Loucy (cell line): Measurements from ENCODE around the gene DPT.

Experiments
- H2AFZ ChIP-seq: fragments of 200-600 bp; sonication (generic); 2 replicates; pipeline ENCODE4 v1.6.0; 2016; ENCODE audit warnings: antibody characterized with exemption, mild to moderate bottlenecking, low read length, moderate library complexity
- H3F3A ChIP-seq: fragments of 200-600 bp; 2 replicates; pipeline ENCODE4 v1.6.0; 2016; ENCODE audit warnings: antibody characterized with exemption, low read depth, mild to moderate bottlenecking
- H3K27me3 ChIP-seq: fragments of 200-600 bp; sonication (generic); 2 replicates; pipeline ENCODE4 v1.6.1; 2014; ENCODE audit warnings: low read length, mild to moderate bottlenecking; ENCODE audit not compliant: insufficient read depth, poor library complexity, severe bottlenecking
- H3K36me3 ChIP-seq: fragments of 200-600 bp; sonication (generic); 2 replicates; pipeline ENCODE4 v1.6.1; 2016; ENCODE audit warnings: low read length; ENCODE audit not compliant: insufficient read depth
- H3K4me1 ChIP-seq: fragments of 200-600 bp; sonication (generic); 2 replicates; pipeline ENCODE4 v1.5.1; 2014; ENCODE audit warnings: low read length, mild to moderate bottlenecking; ENCODE audit not compliant: insufficient read depth, poor library complexity, severe bottlenecking
- H3K4me2 ChIP-seq: fragments of 200-600 bp; sonication (generic); 2 replicates; pipeline ENCODE4 v1.6.0; 2014; ENCODE audit warnings: antibody characterized with exemption, low read length, low read depth, mild to moderate bottlenecking; ENCODE audit not compliant: poor library complexity, severe bottlenecking
- H3K4me3 ChIP-seq: fragments of 200-600 bp; sonication (generic); 2 replicates; pipeline ENCODE4 v1.5.1; 2014; ENCODE audit warnings: low read length, mild to moderate bottlenecking, mixed read lengths; ENCODE audit not compliant: poor library complexity, severe bottlenecking
- H3K79me2 ChIP-seq: fragments of 200-600 bp; sonication (generic); 2 replicates; pipeline ENCODE4 v1.6.1; 2014; ENCODE audit warnings: low read length; ENCODE audit not compliant: insufficient read depth
- H3K9ac ChIP-seq: fragments of 200-600 bp; sonication (generic); 2 replicates; pipeline ENCODE4 v1.6.0; 2014; ENCODE audit warnings: mild to moderate bottlenecking, low read depth, low read length, moderate library complexity; ENCODE audit not compliant: poor library complexity, severe bottlenecking
- H3K9me2 ChIP-seq: fragments of 200-600 bp; sonication (generic); replicated peaks from 2 replicates; pipeline ENCODE4 v1.6.1; 2016; ENCODE audit warnings: low read depth, low read length, mixed read lengths
- H3K9me3 ChIP-seq: fragments of 200-600 bp; sonication (generic); 2 replicates; pipeline ENCODE4 v1.6.1; 2014; ENCODE audit warnings: mild to moderate bottlenecking, antibody characterized with exemption, low read length, low read depth; ENCODE audit not compliant: insufficient read depth
- H4K20me1 ChIP-seq: fragments of 200-600 bp; sonication (generic); 2 replicates; pipeline ENCODE4 v1.6.0; 2014; ENCODE audit warnings: antibody characterized with exemption, low read length, mild to moderate bottlenecking; ENCODE audit not compliant: insufficient read depth, poor library complexity, severe bottlenecking
- EZH2phosphoT487 ChIP-seq: fragments of 200-600 bp; IDR thresholded peaks from 2 replicates; pipeline ENCODE4 v1.6.1; 2018; ENCODE audit warnings: antibody characterized with exemption, mild to moderate bottlenecking, moderate library complexity, borderline replicate concordance
- TF ChIP-seq, protein P1 (sequence below): fragments of 200-600 bp; sonication (generic); conservative IDR thresholded peaks from 2 replicates; pipeline ENCODE4 v1.5.1; 2014; ENCODE audit warnings: mild to moderate bottlenecking, antibody characterized with exemption, low read length

DPT gene

DNA sequence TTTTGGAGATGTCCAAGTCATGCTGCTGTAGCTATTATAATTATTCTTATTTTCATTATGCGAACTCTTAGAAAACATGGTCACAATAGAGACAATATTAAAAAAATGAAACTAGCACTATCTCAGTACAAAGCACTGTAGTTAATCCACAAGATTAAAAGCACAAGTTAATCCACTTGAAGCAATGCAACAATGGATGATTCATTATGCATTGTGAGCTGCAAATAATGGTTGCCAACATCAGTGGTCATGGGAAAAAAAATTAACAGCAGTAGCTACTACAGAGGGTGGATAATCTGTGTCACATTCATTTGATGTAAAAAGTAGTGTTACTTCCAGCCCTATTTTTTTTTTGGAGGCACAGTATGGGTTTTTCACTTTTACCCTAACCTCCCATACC lies 56.7 kb downstream of the DPT start:
- no peak for TF ChIP-seq EZH2phosphoT487
- TF ChIP-seq, protein P1, sequence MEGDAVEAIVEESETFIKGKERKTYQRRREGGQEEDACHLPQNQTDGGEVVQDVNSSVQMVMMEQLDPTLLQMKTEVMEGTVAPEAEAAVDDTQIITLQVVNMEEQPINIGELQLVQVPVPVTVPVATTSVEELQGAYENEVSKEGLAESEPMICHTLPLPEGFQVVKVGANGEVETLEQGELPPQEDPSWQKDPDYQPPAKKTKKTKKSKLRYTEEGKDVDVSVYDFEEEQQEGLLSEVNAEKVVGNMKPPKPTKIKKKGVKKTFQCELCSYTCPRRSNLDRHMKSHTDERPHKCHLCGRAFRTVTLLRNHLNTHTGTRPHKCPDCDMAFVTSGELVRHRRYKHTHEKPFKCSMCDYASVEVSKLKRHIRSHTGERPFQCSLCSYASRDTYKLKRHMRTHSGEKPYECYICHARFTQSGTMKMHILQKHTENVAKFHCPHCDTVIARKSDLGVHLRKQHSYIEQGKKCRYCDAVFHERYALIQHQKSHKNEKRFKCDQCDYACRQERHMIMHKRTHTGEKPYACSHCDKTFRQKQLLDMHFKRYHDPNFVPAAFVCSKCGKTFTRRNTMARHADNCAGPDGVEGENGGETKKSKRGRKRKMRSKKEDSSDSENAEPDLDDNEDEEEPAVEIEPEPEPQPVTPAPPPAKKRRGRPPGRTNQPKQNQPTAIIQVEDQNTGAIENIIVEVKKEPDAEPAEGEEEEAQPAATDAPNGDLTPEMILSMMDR = no peak
- H3K27me3 ChIP-seq = no peaks in the 10 kb centered on the region
- no peaks in the 10 kb centered on the region for H4K20me1 ChIP-seq
- no peak overlapping the region for H3K4me3 ChIP-seq
- no peak overlapping the region for H3K9ac ChIP-seq
- H3K36me3 ChIP-seq = no peaks in the 10 kb centered on the region
- no peaks in the 10 kb centered on the region for H3K9me2 ChIP-seq
- no peaks in the 10 kb centered on the region for H3K9me3 ChIP-seq
- H2AFZ ChIP-seq = no peak overlapping the region
- no peak overlapping the region for H3K4me2 ChIP-seq
- no peaks in the 10 kb centered on the region for H3F3A ChIP-seq
- no peaks in the 10 kb centered on the region for H3K4me1 ChIP-seq
- no peaks in the 10 kb centered on the region for H3K79me2 ChIP-seq

DNA sequence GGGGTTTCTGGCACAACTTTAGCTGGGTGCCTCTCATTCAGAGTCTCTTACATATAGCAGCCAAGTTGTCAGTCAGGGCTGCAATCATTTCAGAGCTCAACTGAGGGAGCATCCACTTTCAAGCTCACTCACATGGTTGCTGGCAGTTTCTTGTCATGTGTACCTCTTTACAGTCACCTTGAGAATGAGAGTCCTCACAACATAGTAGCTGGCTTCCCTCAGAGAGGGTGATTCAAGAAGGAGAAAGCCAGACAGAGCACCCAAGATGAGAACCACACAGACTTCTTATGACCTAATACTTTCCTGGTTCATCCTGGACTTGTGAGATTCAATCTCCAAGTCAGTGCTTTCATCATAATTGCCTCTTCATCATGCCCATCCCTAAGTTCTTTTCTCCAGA lies 57.2 kb downstream of the DPT start:
- H2AFZ ChIP-seq = no peak overlapping the region
- no peaks in the 10 kb centered on the region for H3F3A ChIP-seq
- H3K36me3 ChIP-seq = no peaks in the 10 kb centered on the region
- H3K4me1 ChIP-seq = no peaks in the 10 kb centered on the region
- H3K9me3 ChIP-seq = no peaks in the 10 kb centered on the region
- no peaks in the 10 kb centered on the region for H3K79me2 ChIP-seq
- TF ChIP-seq, protein P1 = no peak
- no peak for TF ChIP-seq EZH2phosphoT487
- no peak overlapping the region for H3K9ac ChIP-seq
- no peaks in the 10 kb centered on the region for H3K9me2 ChIP-seq
- no peaks in the 10 kb centered on the region for H4K20me1 ChIP-seq
- no peaks in the 10 kb centered on the region for H3K27me3 ChIP-seq
- no peak overlapping the region for H3K4me3 ChIP-seq
- H3K4me2 ChIP-seq = no peak overlapping the region

DNA sequence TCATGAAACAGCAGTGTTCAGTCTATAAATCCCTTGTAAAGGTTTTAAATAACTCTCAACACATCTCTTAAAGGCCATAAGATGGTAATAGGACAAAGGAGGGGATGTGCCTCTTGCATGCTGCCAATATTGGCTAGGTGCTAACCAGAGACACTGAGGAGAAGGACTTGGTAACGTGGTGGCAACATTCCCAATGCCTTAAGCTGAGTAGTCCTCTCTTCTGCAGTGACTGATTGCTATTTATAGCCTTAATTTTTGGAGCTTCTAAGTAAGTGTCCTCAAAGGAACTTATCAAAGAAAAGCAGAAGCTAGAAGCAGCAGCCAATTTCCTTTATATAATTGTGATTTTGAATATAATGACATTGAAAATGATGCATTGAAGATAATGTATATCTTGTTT lies 63.0 kb downstream of the DPT start:
- Histone ChIP-seq H3K9me2 (no peaks in the 10 kb centered on the region), H3K9ac (no peak overlapping the region), H3K79me2 (no peaks in the 10 kb centered on the region), H4K20me1 (no peaks in the 10 kb centered on the region), H3K4me2 (no peak overlapping the region), H3F3A (no peaks in the 10 kb centered on the region), H2AFZ (no peak overlapping the region), H3K9me3 (no peaks in the 10 kb centered on the region), H3K4me3 (no peak overlapping the region), H3K27me3 (no peaks in the 10 kb centered on the region), H3K4me1 (peaks cover 10% of the 10 kb centered on the region), H3K36me3 (no peaks in the 10 kb centered on the region)
- TF ChIP-seq, protein P1 = no peak
- TF ChIP-seq EZH2phosphoT487 = no peak
